Measurements from ENCODE around the gene SLC3A2. TPM values are rescaled to one million over a fixed set of nuclear protein-coding genes. Genes with fewer than 3 reads are reported as not detected.

SLC3A2 gene
- total RNA-seq, 1 experiment from 2014 or later = 619 TPM

GRCh38 chr11:62850911-62851806 is 29.5 kb upstream of the SLC3A2 start:
- Histone ChIP-seq H3K9me2 (ENCODE audit: insufficient read depth) (no peaks in the 10 kb centered on the region), H3F3A (ENCODE audit: insufficient read depth, low read depth) (peaks cover 76% of the 10 kb centered on the region), H3K4me2 (peak overlapping the region; percentile 89), H4K20me1 (ENCODE audit: insufficient read depth) (peaks cover 40% of the 10 kb centered on the region), H3K27me3 (ENCODE audit: insufficient read depth, low read depth) (no peaks in the 10 kb centered on the region), H3K79me2 (ENCODE audit: low read depth) (peaks cover 43% of the 10 kb centered on the region), H3K9me3 (ENCODE audit: insufficient read depth, low read depth) (no peaks in the 10 kb centered on the region), H3K36me3 (ENCODE audit: low read depth) (peaks cover 39% of the 10 kb centered on the region), H2AFZ (no peak overlapping the region), H3K4me1 (replicated peaks; ENCODE audit: insufficient read depth) (peaks cover 28% of the 10 kb centered on the region), H3K27ac (peak overlapping the region; percentile 61), H3K4me3 (no peak overlapping the region; the same call in 1 of the 2 replicates)
- no peak for TF ChIP-seq EZH2 (IDR thresholded peaks at IDR 0.05; ENCODE audit: low read depth)
- no peak for TF ChIP-seq CTCF (conservative IDR thresholded peaks at IDR 0.05)
- peak; percentile 29 to 71 for DNase-seq
- POLR2A ChIA-PET (ENCODE audit: unreplicated experiment) = interaction anchor here (0.6 to 0.7 kb wide), 6 partner anchors 9 to 461 kb away, joined by 3 to 6 read pairs (median 4); partner anchors contain the start of gene UQCC3
- intact Hi-C loops (cut with micrococcal nuclease; ENCODE audit: unreplicated experiment) = no loop called here
- CTCF ChIA-PET = no interaction called here
- no TSS peak for BruUV-seq (replicated peaks)

- Histone ChIP-seq H3K4me1 (replicated peaks; ENCODE audit: insufficient read depth) (peaks cover 28% of the 10 kb centered on the region), H2AFZ (no peak overlapping the region), H3K4me3 (peak overlapping the region; percentile 97; the same call in 1 of the 2 replicates), H3K9me3 (ENCODE audit: insufficient read depth, low read depth) (no peaks in the 10 kb centered on the region), H3K4me2 (peak overlapping the region; percentile 89), H4K20me1 (ENCODE audit: insufficient read depth) (peaks cover 40% of the 10 kb centered on the region), H3K79me2 (ENCODE audit: low read depth) (peaks cover 51% of the 10 kb centered on the region), H3K9me2 (ENCODE audit: insufficient read depth) (no peaks in the 10 kb centered on the region), H3K27me3 (ENCODE audit: insufficient read depth, low read depth) (no peaks in the 10 kb centered on the region), H3F3A (ENCODE audit: insufficient read depth, low read depth) (peaks cover 80% of the 10 kb centered on the region), H3K27ac (peak overlapping the region; percentile 61), H3K36me3 (ENCODE audit: low read depth) (peaks cover 39% of the 10 kb centered on the region)
- ChIA-PET POLR2A (ENCODE audit: unreplicated experiment) (interaction anchor here (0.6 to 0.7 kb wide), 4 partner anchors 22 to 462 kb away, joined by 3 to 6 read pairs (median 5); no protein-coding TSS in a partner anchor), CTCF (no interaction called here)
- no TSS peak for BruUV-seq (replicated peaks)
- intact Hi-C loops (cut with micrococcal nuclease; ENCODE audit: unreplicated experiment) = loop anchor here (1.0 kb wide), 1 partner anchor 10 kb away; no protein-coding TSS in a partner anchor
- TF ChIP-seq EZH2 (IDR thresholded peaks at IDR 0.05; ENCODE audit: low read depth) (no peak), CTCF (conservative IDR thresholded peaks at IDR 0.05) (no peak)
- DNase-seq = peak in 1 of 2 experiments; percentile 65
Measured at GRCh38 chr11:62851807-62852522, 28.7 kb upstream of the SLC3A2 start.

- no peaks in the 10 kb centered on the region for H3K9me3 ChIP-seq (ENCODE audit: insufficient read depth, low read depth)
- no peak for DNase-seq
- H4K20me1 ChIP-seq (ENCODE audit: insufficient read depth) = peaks cover 40% of the 10 kb centered on the region
- CTCF ChIA-PET = no interaction called here
- POLR2A ChIA-PET (ENCODE audit: unreplicated experiment) = interaction anchor here (0.6 kb wide), 1 partner anchor 22 kb away, joined by 6 read pairs; no protein-coding TSS in a partner anchor
- H3K36me3 ChIP-seq (ENCODE audit: low read depth) = peaks cover 39% of the 10 kb centered on the region
- no TSS peak for BruUV-seq (replicated peaks)
- peaks cover 58% of the 10 kb centered on the region for H3K79me2 ChIP-seq (ENCODE audit: low read depth)
- no peaks in the 10 kb centered on the region for H3K27me3 ChIP-seq (ENCODE audit: insufficient read depth, low read depth)
- H3K4me2 ChIP-seq = peak overlapping the region; percentile 89
- H3K27ac ChIP-seq = peak overlapping the region; percentile 61
- H2AFZ ChIP-seq = no peak overlapping the region
- H3K4me3 ChIP-seq = peak overlapping the region; percentile 97; the same call in 1 of the 2 replicates
- TF ChIP-seq EZH2 (IDR thresholded peaks at IDR 0.05; ENCODE audit: low read depth) (no peak), CTCF (conservative IDR thresholded peaks at IDR 0.05) (no peak)
- H3K9me2 ChIP-seq (ENCODE audit: insufficient read depth) = no peaks in the 10 kb centered on the region
- H3K4me1 ChIP-seq (replicated peaks; ENCODE audit: insufficient read depth) = peaks cover 28% of the 10 kb centered on the region
- intact Hi-C loops (cut with micrococcal nuclease; ENCODE audit: unreplicated experiment) = loop anchor here (1.0 kb wide), 1 partner anchor 10 kb away; no protein-coding TSS in a partner anchor
- peaks cover 81% of the 10 kb centered on the region for H3F3A ChIP-seq (ENCODE audit: insufficient read depth, low read depth)
Measured at GRCh38 chr11:62852523-62853188, 28.0 kb upstream of the SLC3A2 start.
